ENCODE data around the gene LACRT.

Gene LACRT

DNA sequence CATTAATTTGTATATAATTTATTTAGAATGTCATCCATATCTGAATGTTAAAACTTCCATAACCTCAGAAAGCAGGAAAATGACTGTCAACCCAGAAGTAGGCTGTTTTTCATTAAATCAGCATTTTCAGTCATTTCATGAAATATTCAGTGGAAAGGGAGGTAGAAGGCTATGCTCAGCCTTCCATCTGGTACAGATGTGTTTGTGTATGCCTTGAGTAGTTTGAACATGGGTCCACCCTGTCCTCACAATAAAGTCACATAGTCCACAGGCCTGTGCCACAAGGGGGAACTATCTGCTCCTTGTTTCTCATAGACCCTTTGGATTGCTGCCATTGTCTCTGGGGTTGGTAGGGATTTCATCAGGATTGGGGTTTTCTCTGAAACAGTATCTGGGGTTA lies 9.1 kb downstream of the LACRT start:
- H3K4me2 ChIP-seq: no peak overlapping the region
- no peaks in the 10 kb centered on the region for H3K4me1 ChIP-seq
- H3K9me3 ChIP-seq (replicated peaks in 1 of 11): peaks cover 36 to 56% (median 44%) of the 10 kb centered on the region in 11 experiments
- H3K4me3 ChIP-seq: no peak overlapping the region
- no peaks in the 10 kb centered on the region for H4K20me1 ChIP-seq
- TF ChIP-seq Cebpa-rat (IDR thresholded peaks at IDR 0.05): no peak
- no peak overlapping the region for H3K27ac ChIP-seq
- H3K9ac ChIP-seq: no peak overlapping the region
- no peaks in the 10 kb centered on the region for H3K27me3 ChIP-seq
- peaks cover 0 to 13% (median 0%) of the 10 kb centered on the region in 11 experiments; a peak in 1 of 22 replicates for H3K36me3 ChIP-seq

DNA sequence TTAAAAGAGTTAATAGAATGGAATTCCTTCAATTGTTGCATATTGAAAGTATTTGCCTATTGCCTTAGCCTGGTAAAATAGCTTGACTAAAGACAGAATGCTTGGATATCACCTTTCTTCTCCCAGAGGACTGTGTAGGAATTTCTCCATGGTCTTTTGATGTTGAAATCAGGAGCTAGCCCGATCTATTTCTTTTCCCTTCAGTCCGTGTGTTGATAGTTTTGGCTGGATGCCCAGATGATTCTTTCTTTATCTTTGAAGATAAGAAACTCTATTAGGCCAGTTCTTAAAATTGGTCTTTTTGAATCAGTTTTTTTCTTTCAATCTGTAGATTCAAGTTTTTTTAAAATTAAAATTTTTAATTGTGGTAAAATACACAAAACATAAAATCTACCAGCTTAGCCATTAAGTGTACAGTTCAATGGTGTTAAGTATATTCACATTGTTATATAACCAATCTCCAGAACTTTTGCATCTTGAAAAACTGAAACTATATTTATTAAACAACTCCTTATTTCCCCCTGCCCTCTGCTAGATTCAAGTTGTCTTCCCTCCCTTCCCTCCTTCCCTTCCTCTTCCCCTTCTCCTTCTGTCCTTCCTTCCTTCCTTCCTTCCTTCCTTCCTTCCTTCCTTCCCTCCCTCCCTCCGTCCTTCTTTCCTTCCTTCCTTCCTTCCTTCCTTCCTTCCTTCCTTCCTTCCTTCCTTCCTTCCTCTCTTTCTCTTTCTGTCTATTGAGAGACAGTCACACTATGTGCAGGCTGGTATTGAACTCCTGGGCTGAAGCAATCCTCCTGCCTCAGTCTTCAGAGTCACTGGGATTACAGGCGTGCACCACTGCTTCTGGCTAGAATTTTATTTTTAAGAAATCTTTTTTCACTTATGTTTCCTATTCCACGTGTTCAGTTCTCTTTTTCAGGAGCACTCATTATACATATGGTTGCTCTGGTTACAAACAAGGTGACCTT lies 10.1 kb downstream of the LACRT start:
- no peaks in the 10 kb centered on the region for H3K27me3 ChIP-seq
- H3K4me3 ChIP-seq: no peak overlapping the region
- H3K4me1 ChIP-seq: no peaks in the 10 kb centered on the region
- H3K36me3 ChIP-seq: peaks cover 0 to 13% (median 0%) of the 10 kb centered on the region in 11 experiments; a peak in 1 of 22 replicates
- H3K9me3 ChIP-seq (replicated peaks in 1 of 11): peaks cover 36 to 51% (median 44%) of the 10 kb centered on the region in 11 experiments
- TF ChIP-seq Cebpa-rat (IDR thresholded peaks at IDR 0.05): no peak
- H4K20me1 ChIP-seq: no peaks in the 10 kb centered on the region
- no peak overlapping the region for H3K9ac ChIP-seq
- H3K4me2 ChIP-seq: no peak overlapping the region
- no peak overlapping the region for H3K27ac ChIP-seq

DNA sequence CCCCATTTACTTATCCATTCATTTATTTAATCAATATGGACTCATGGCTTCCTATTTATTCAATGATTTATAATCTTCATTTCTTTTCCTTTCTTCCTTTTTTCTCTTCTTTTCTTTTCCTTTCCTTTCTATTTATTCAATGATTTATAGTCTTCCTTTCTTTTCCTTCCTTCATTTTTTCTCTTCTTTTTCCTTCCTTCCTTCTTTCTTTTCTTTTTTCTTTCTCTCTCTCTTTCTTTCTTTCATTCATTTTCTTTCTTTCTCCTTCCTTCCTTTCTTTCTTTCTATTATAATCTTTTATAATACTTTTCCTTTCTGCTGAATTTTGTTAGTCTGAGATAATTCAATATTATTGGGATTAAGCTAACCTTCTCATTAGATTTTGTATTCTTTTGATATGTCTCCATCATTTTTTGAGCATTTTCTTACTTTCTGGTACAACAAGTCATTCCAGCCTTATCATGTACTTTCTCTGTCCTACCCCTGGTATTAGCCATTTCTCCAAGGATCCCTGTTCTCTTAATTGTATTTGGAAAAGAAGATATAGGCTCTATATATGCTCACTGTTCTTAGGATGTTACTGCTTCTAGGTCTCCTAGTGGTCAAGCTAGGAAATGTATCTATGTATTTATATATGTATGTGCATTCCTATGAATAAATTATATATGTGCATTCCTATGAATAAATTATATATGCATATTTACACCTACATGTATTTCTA lies 12.1 kb downstream of the LACRT start:
- H4K20me1 ChIP-seq: no peaks in the 10 kb centered on the region
- no peak overlapping the region for H3K27ac ChIP-seq
- H3K36me3 ChIP-seq: peaks cover 0 to 6% (median 0%) of the 10 kb centered on the region in 11 experiments; a peak in 1 of 22 replicates
- peaks cover 22 to 33% (median 29%) of the 10 kb centered on the region in 11 experiments for H3K9me3 ChIP-seq (replicated peaks in 1 of 11)
- H3K27me3 ChIP-seq: no peaks in the 10 kb centered on the region
- H3K4me1 ChIP-seq: peaks cover 0 to 2% (median under 1%) of the 10 kb centered on the region in 10 experiments; a peak in 7 of 20 replicates
- no peak overlapping the region for H3K4me3 ChIP-seq
- H3K4me2 ChIP-seq: no peak overlapping the region
- no peak overlapping the region for H3K9ac ChIP-seq
- no peak for TF ChIP-seq Cebpa-rat (IDR thresholded peaks at IDR 0.05)

DNA sequence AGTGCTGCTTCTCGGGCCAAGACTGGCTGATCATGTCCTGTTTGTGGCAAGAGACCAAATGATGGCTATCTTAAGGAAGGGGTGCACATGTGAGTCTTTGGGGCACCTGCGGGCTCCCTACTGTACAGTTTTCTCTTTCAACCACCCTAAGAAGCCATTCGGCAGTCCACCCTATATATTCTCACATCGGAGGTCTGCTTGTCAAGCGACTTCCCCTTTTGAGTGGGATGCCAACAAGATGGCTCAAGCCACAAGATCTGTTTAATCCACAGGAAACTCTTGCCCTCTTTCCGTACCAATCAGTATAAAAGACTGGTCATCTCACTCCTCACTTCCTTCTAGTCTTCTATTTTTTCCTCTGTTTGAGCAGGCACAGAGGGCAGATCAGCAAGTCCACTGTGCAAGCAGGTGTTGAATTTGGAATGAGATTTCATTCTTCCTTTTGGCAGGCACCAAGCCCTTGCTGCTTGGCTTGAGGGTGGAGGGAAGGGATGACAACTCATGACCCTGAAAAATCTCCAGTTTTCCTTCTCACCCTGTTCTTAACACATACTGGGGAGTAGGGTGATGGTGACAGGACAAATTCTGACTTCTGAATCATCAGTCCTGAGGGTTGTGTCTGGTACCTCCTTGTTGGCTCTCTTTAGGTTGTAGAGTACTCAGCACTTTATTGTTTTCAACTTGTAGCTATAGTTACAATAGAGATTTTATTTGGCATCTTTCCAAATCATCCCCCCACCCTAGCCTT lies 17.6 kb downstream of the LACRT start:
- Histone ChIP-seq H4K20me1 (no peaks in the 10 kb centered on the region), H3K27me3 (no peaks in the 10 kb centered on the region), H3K9me3 (replicated peaks in 1 of 11) (no peaks in the 10 kb centered on the region), H3K4me3 (no peak overlapping the region), H3K4me1 (peaks cover 0 to 17% (median 12%) of the 10 kb centered on the region in 10 experiments; a peak in 13 of 20 replicates), H3K27ac (peak overlapping the region in 3 of 11 experiments; percentile 15 to 39 (median 32); a peak in 3 of 22 replicates), H3K4me2 (peak overlapping the region; percentile 12 to 75 (median 45); a peak in 21 of 22 replicates), H3K36me3 (no peaks in the 10 kb centered on the region), H3K9ac (no peak overlapping the region)
- TF ChIP-seq Cebpa-rat (IDR thresholded peaks at IDR 0.05): no peak

DNA sequence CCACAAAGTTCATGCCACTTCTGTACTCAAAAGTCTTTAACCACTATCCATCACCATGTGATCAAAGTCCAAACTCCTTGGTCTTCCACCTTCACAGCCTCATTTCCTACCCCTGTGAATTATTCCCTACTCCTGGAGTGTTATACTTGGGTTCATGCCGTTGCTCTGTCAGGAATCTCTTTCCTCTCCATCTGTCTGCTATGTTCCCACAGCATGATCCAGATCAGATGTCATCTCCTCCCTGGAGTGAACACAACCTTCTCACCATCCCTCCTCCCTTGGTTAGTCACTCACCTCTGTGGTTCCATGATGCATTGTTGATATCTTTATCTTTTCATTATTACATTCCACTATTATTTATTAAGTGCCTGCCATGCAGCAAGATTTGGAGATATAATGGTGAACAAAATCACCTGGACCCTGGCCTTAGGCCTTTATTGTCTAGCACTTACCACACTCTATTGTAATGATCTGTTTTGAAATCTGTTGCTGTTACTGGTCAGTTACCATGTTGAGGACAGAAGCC lies 22.4 kb downstream of the LACRT start:
- Histone ChIP-seq H3K9me3 (replicated peaks in 1 of 11) (no peaks in the 10 kb centered on the region), H3K4me1 (peaks cover 0 to 11% (median 9%) of the 10 kb centered on the region in 10 experiments; a peak in 13 of 20 replicates), H3K9ac (no peak overlapping the region), H3K27ac (no peak overlapping the region), H3K4me3 (no peak overlapping the region), H3K27me3 (no peaks in the 10 kb centered on the region), H3K4me2 (no peak overlapping the region), H3K36me3 (no peaks in the 10 kb centered on the region), H4K20me1 (no peaks in the 10 kb centered on the region)
- no peak for TF ChIP-seq Cebpa-rat (IDR thresholded peaks at IDR 0.05)

DNA sequence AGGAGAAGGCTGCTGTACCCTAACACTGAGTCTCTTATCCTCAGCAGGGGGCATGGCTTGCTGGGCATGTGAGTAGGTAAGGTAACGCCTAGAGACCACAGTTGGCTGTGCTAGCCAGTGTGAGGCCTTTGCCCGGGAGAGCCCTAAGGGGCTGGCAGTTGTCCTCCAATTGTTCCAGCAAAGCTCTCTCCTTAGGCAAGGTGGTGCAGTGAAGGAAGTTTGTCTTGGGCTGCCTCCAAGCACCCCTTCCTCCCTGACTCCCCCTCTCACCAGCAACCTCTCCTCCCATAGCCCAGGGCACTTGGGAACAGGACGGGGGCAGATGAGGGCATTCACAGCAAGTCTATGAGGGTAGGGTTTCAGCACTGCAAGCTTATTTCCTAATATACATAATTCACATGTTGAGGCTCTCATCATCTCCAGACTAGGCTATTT lies 23.0 kb downstream of the LACRT start:
- H3K9me3 ChIP-seq (replicated peaks in 1 of 11): no peaks in the 10 kb centered on the region
- H3K27ac ChIP-seq: no peak overlapping the region
- no peaks in the 10 kb centered on the region for H4K20me1 ChIP-seq
- H3K4me1 ChIP-seq: peaks cover 0 to 6% (median 4%) of the 10 kb centered on the region in 10 experiments; a peak in 13 of 20 replicates
- H3K36me3 ChIP-seq: no peaks in the 10 kb centered on the region
- no peak overlapping the region for H3K4me2 ChIP-seq
- no peaks in the 10 kb centered on the region for H3K27me3 ChIP-seq
- no peak for TF ChIP-seq Cebpa-rat (IDR thresholded peaks at IDR 0.05)
- H3K9ac ChIP-seq: no peak overlapping the region
- no peak overlapping the region for H3K4me3 ChIP-seq

DNA sequence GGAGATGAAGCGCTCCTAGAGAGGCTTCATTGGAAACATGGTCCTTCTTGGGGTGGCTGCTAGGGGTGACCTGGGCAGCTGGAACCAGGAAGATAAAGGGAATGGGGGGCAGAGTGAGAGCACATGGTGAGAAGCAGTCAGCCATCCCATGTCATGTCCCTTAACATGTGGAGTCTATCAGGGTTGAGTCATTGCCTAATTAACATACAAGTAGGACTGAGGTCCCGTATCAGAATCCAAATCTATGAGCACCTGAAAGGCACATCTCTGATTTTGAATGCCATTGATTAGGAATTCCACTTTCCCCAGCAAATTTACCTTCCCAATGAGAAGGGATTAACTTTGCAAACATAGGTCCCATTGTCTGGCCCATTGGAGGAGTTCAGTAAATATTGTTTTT lies 25.9 kb downstream of the LACRT start:
- Histone ChIP-seq H3K4me2 (no peak overlapping the region), H3K9ac (no peak overlapping the region), H3K27ac (no peak overlapping the region), H4K20me1 (no peaks in the 10 kb centered on the region), H3K4me3 (no peak overlapping the region), H3K36me3 (no peaks in the 10 kb centered on the region), H3K27me3 (no peaks in the 10 kb centered on the region), H3K9me3 (replicated peaks in 1 of 11) (no peaks in the 10 kb centered on the region), H3K4me1 (no peaks in the 10 kb centered on the region)
- no peak for TF ChIP-seq Cebpa-rat (IDR thresholded peaks at IDR 0.05)

DNA sequence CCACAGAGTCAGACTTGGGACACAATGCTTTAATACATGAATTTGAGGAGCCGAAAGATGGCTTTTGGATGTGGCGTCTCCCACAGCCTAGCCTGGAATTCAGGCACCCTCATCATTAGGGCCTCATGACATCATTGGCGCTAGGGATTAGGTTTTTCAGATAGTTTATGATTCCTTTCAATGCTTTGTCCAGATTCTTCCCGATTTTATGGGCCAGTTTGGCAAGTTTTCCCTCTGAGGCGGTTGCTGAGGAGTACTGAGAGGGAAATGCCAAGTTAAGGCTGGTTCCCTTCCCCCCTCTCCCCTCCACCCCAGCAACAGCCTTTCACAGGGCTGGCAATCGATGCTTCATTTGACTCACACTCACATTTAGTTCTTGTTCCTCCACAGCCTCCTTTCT lies 26.5 kb downstream of the LACRT start:
- no peaks in the 10 kb centered on the region for H3K27me3 ChIP-seq
- no peak overlapping the region for H3K4me2 ChIP-seq
- H3K9ac ChIP-seq: no peak overlapping the region
- no peak overlapping the region for H3K4me3 ChIP-seq
- TF ChIP-seq Cebpa-rat (IDR thresholded peaks at IDR 0.05): no peak
- no peaks in the 10 kb centered on the region for H4K20me1 ChIP-seq
- H3K27ac ChIP-seq: no peak overlapping the region
- no peaks in the 10 kb centered on the region for H3K9me3 ChIP-seq (replicated peaks in 1 of 11)
- no peaks in the 10 kb centered on the region for H3K36me3 ChIP-seq
- H3K4me1 ChIP-seq: no peaks in the 10 kb centered on the region

Measured in BLaER1 treated with 17β-estradiol and CSF1 and Interleukin-3, amounts not matched to agents 10 nM and 100 nM (cell line).